Measurements from ENCODE around the gene RNASEH2B.

RNASEH2B gene

DNA sequence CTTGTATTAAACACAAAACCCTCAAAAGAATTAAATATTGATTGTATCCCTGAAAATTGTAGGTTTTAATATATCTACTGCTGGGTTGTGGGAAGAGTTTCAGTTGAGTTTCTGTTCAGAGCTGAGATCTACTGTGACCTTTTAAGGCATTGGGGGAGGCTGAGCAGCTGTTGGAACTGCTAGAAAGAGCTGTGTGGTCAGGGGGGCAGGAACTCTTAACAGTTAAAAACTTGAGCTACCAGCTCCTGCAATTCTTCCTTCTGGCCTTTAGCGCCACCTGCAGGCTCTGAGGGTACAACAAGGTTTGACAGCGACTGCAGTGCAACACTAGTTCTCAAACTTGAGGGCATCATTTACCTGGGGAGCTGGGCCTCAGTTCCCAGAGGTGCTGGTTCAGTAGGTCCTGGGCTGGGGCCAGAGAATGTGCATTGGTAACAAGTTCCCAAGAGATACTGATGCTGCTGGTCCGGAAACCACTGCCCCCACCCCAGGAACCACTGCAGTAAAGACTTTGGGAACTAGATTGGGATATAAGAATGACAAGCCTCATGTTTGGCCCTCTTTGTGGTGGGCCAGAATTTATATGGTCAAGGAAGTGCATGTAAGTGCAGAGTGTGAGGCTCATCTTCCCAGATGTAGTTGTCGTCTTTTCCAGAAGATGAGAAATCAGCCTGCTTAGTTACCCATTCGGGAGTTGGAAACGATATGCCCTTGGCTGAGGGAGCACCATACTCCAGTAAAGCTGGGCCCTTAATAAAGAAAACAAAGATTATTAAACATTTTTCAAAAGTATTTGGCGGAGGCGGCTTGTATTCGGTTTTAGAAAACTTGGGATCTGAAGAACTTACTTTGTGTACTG is 2.6 kb downstream of the RNASEH2B start:
- TF ChIP-seq, protein P1, sequence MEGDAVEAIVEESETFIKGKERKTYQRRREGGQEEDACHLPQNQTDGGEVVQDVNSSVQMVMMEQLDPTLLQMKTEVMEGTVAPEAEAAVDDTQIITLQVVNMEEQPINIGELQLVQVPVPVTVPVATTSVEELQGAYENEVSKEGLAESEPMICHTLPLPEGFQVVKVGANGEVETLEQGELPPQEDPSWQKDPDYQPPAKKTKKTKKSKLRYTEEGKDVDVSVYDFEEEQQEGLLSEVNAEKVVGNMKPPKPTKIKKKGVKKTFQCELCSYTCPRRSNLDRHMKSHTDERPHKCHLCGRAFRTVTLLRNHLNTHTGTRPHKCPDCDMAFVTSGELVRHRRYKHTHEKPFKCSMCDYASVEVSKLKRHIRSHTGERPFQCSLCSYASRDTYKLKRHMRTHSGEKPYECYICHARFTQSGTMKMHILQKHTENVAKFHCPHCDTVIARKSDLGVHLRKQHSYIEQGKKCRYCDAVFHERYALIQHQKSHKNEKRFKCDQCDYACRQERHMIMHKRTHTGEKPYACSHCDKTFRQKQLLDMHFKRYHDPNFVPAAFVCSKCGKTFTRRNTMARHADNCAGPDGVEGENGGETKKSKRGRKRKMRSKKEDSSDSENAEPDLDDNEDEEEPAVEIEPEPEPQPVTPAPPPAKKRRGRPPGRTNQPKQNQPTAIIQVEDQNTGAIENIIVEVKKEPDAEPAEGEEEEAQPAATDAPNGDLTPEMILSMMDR (IDR thresholded peaks at IDR 0.05; ENCODE audit: low read length, missing control alignments), result peak; percentile 92
- no peak overlapping the region for H3K4me3 ChIP-seq (replicated peaks; ENCODE audit: low read depth, low read length)
- DNase-seq (ENCODE audit: low read depth), result peak; percentile 90

DNA sequence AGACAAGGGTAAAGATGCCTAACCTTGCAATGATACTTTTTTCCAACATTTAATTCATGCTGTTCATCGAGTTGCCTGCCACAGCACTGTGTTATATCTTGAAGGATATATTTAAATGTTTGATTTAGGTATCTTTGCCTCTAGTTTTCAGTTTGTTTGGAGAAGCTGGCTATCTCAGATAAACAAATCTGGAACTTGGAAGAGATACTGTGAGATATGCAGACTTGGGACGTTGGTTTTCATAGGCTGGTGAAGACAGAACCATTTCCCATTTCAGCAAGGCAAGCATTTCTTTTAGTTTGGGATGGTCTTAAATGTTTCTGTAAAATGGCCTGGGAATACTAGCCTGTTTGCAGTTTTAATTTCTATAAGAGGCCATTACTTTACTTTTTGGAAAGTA is 3.3 kb downstream of the RNASEH2B start:
- no peak for DNase-seq (ENCODE audit: low read depth)
- no peak overlapping the region for H3K4me3 ChIP-seq (replicated peaks; ENCODE audit: low read depth, low read length)
- TF ChIP-seq, protein P1 (IDR thresholded peaks at IDR 0.05; ENCODE audit: low read length, missing control alignments), result no peak

DNA sequence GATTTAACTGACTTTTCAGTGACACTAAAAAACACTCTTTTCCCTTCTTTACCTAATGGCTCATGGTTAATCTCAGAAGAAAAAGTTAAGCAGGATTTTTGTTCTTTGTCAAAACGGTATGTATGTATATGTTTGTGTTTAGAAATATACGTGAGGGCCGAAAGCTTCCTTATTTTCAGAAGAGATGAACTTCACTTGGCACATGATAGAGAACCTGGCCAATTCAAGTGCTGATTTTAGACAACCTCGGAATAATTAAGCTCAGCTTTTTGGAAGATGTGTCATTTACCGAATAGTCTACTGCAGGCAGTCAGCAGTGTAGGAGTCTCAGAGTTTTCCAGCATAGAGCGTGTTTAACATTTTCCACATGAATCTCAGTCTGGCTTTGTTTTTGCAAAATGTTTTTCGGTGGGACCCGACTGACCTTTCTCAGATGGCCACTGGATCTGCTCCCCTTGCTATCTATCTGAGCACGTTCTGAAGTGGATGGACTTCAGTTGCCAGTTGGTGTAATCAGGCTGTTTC is 4.6 kb downstream of the RNASEH2B start:
- H3K4me3 ChIP-seq (replicated peaks; ENCODE audit: low read depth, low read length), result no peak overlapping the region
- DNase-seq (ENCODE audit: low read depth), result no peak
- TF ChIP-seq, protein P1 (IDR thresholded peaks at IDR 0.05; ENCODE audit: low read length, missing control alignments), result no peak

DNA sequence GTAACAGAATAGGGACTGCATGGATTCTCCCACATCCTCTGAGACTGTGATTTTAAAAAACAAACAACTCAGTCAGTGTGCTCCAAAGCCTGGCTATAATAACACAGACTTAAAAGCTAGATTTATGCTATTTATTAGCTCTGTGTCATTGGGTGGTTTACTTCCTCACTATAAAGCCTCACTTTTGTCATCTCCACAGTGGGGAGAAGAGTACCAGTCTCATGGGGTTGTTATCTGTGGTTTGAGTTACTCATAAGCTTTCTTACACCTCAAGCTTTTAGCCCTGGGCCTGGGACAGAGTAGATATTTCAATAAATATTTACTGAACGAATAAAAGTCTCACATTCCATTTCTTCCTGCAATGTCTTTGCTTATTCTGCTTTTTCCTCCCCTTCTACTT is 5.3 kb downstream of the RNASEH2B start:
- DNase-seq (ENCODE audit: low read depth), result peak; percentile 21
- TF ChIP-seq, protein P1 (IDR thresholded peaks at IDR 0.05; ENCODE audit: low read length, missing control alignments), result no peak
- H3K4me3 ChIP-seq (replicated peaks; ENCODE audit: low read depth, low read length), result no peak overlapping the region

- TF ChIP-seq, protein P1 (IDR thresholded peaks at IDR 0.05; ENCODE audit: low read length, missing control alignments), result no peak
- H3K4me3 ChIP-seq (replicated peaks; ENCODE audit: low read depth, low read length), result no peak overlapping the region
- DNase-seq (ENCODE audit: low read depth), result no peak
Observed at GRCh38 chr13:50915565-50915964, 6.0 kb downstream of the RNASEH2B start.

DNA sequence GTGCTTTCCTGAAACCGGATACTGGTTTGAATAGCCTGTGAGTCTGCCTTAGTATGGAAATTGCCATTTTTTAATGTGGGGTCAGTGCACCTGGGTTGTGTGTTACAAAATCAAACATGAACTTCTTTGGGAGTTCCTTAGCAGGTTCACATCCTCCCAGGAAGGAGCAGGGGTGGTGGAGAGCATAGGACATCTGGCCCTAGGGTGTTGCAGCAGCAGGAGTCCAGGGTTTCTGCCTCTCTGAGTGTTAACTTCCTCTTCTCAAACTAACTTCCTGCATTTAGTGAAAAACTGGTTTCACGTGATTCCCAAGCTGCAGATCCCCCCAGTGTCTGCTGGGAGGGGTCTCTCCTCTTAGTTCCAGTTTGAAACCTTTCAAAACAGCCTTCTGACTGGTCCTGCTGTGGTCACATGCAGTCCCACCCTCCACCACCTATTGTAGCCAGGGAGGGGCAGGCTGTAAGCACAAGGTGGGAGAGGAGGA is 7.2 kb downstream of the RNASEH2B start:
- TF ChIP-seq, protein P1 (IDR thresholded peaks at IDR 0.05; ENCODE audit: low read length, missing control alignments), result no peak
- DNase-seq (ENCODE audit: low read depth), result no peak
- H3K4me3 ChIP-seq (replicated peaks; ENCODE audit: low read depth, low read length), result no peak overlapping the region

All from fibroblast of pulmonary artery (primary cell).